Heart left ventricle (tissue), 13 donors: ENCODE measurements around the gene DIS3L2.
"Not testable (repeated sequence)": the region's sequence is repeated elsewhere in the genome, so short reads cannot be mapped to it uniquely, and the experiment has no call there.

ENCODE experiments used
- POLR2A ChIP-seq, 2 donors: fragments of 450-650 bp; IDR thresholded peaks; one replicate each; pipeline ENCODE4 v1.6.1; 2017; ENCODE audit warnings: antibody characterized with exemption in 2 of 2, mild to moderate bottlenecking in 2 of 2, moderate library complexity in 2 of 2
- TF ChIP-seq, protein P1 (sequence below), 12 donors: fragments of 200-600 bp; sonication (generic) in 4 of 12; IDR thresholded peaks; one replicate each; pipeline versions ENCODE4 v1.5.0 to v1.8.0; 2018 to 2022; ENCODE audit warnings: antibody characterized with exemption in 12 of 12, mild to moderate bottlenecking in 5 of 12
- donor health status: ischemic (EF 13 %, LVEDD 7.1; RV severe dilation, severe dysfunction).
- donor health status: DM: no; HTN: yes; CAD: no.
- donor health status: DM: no; HTN: no; CAD: no.
- donor health status: ischemic (EF 25% LVEDD 6.9; RV normal size, moderate dysfunction).
- donor health status: ischemic (EF 25% LVEDD 5.7; RV mildly dilated, moderate dysfunction).
- donor health status: ischemic (EF 35%, LVEDD 5.7; RV mildly dilated, moderate dysfunction).
- donor health status: nonischemic (EF 11% LVEDD 7.7; RV severe dilation, severe dysfunction).
- donor health status: DM: yes; HTN: yes; CAD: no.
- donor health status: PGD.
- donor health status: ischemic (EF 29% LVEDD 5.4; RV normal size, mild dysfunction).
- donor health status: nonischemic (EF 23%, LVEDD 6.1; RV moderate dilation, normal function).

DNA sequence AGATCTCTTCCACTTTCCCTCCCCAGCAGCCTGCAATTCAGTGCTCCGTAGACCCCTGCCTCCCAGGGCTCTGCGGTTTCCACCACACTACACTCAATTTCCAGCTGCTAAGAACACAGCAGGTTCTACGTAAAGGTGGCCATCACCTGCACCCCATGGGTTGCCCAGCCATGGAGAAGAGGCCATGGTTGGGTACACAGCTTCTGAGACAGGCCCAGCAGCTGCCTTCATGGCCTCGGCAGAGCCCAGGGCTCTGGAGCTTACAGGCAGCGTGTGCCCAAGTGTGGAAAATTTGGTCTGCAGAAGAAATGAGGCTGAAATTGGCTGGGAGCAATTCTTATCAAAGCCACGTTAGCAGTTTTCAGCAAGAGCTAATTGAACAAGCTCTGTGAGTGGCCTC, 362.5 kb downstream of the DIS3L2 start:
- TF ChIP-seq, protein P1, sequence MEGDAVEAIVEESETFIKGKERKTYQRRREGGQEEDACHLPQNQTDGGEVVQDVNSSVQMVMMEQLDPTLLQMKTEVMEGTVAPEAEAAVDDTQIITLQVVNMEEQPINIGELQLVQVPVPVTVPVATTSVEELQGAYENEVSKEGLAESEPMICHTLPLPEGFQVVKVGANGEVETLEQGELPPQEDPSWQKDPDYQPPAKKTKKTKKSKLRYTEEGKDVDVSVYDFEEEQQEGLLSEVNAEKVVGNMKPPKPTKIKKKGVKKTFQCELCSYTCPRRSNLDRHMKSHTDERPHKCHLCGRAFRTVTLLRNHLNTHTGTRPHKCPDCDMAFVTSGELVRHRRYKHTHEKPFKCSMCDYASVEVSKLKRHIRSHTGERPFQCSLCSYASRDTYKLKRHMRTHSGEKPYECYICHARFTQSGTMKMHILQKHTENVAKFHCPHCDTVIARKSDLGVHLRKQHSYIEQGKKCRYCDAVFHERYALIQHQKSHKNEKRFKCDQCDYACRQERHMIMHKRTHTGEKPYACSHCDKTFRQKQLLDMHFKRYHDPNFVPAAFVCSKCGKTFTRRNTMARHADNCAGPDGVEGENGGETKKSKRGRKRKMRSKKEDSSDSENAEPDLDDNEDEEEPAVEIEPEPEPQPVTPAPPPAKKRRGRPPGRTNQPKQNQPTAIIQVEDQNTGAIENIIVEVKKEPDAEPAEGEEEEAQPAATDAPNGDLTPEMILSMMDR (IDR thresholded peaks at IDR 0.05) = not testable (repeated sequence)
- not testable (repeated sequence) for TF ChIP-seq POLR2A (IDR thresholded peaks at IDR 0.05)
